Measurements from ENCODE around the gene LRRC74B.
A peak's percentile ranks its signal among the peaks of the same experiment; 100 is the strongest.
"Not testable (repeated sequence)": the region's sequence is repeated elsewhere in the genome, so short reads cannot be mapped to it uniquely, and the experiment has no call there.

The LRRC74B gene

GRCh38 chr22:21077884-21078508, 32.2 kb downstream of the LRRC74B start:
- no peak for DNase-seq (ENCODE audit: low spot score)

DNA sequence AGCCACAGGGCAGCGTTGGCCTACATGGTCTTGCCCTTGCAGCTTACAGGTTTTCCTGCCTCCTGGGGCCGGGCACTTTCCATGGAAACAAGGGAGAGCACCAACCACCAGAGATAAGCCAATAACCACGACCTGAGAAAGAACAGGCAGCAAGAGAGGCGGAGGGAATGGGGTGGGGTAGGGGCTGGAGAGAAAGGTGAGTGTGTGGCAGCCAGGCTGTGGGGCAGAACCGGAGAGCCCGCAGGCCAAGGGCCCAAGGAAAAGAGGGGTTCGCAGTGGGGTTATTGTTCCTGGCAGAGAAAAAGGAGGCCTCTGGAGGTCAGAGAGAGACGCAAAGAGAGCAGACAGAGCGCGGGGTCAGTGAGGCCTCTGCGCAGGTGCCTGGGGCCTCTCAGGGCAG, 33.2 kb downstream of the LRRC74B start:
- DNase-seq (ENCODE audit: low spot score): no peak

- DNase-seq (ENCODE audit: low spot score): no peak
Observed at GRCh38 chr22:21079493-21079892, 33.7 kb downstream of the LRRC74B start.

GRCh38 chr22:21080435-21081137, 34.8 kb downstream of the LRRC74B start:
- no peak for DNase-seq (ENCODE audit: low spot score)

GRCh38 chr22:21082248-21082647, 36.5 kb downstream of the LRRC74B start:
- DNase-seq (ENCODE audit: low spot score): no peak

- DNase-seq (ENCODE audit: low spot score): no peak
Observed at GRCh38 chr22:21087119-21087518, 41.4 kb downstream of the LRRC74B start.

DNA sequence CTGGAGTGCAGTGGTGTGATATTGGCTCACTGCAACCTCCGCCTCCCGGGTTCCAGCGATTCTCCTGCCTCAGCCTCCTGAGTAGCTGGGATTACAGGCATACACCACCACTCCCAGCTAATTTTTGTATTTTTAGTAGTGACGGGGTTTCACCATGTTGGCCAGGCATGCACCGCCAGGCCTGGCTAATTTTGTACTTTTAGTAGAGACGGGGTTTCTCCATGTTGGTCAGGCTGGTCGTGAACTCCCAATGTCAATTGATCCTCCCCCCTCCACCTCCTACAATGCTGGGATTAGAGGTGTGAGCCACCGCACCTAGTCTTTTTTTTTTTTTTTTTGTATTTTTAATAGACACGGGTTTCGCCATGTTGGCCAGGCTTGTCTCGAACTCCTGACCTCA, 42.2 kb downstream of the LRRC74B start:
- DNase-seq (ENCODE audit: low spot score): not testable (repeated sequence)

- not testable (repeated sequence) for DNase-seq (ENCODE audit: low spot score)
Observed at GRCh38 chr22:21091220-21091619, 45.5 kb downstream of the LRRC74B start.

- no peak for DNase-seq (ENCODE audit: low spot score)
Observed at GRCh38 chr22:21092797-21093554, 47.2 kb downstream of the LRRC74B start.

- not testable (repeated sequence) for DNase-seq (ENCODE audit: low spot score)
Observed at GRCh38 chr22:21093555-21094137, 47.9 kb downstream of the LRRC74B start.

DNA sequence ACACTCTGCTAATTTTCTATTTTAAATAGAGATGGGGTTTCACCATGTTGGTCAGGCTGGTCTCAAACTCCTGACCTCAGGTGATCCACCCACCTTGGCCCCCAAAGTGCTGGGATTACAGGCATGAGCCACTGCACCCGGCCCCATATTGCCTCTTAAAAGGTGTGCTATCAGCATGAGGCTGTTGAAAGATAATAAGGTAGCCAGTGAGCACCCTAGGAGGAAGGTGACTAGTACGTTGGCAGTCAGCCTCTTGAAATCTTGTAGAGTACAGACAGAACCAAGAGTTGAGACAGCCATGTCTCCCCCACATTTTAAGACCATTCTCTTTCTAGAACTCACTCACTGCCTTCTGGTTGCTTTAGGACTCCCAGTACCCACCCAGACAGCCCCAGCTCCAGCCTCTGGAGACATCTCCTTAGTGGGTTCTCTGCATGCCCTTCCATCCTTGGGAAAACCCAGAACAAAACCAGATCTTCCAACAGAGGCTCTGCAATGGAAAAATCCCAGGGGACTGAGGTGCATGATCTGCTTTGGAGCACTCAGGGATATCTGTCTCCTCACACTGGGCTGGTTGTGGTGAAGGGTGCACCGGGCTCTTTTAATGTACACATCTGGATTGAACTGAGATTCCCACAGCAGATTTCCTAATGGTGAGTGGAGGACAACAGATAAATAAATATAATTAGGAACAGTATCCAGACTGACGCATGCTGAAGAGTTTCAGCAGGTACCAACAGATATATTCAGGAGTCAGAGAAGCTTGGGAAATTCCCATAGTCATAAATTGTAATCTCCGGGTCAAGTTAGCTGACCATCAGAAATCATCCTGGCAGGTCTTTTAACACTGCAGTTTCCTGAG, 49.4 kb downstream of the LRRC74B start:
- DNase-seq (ENCODE audit: low spot score): no peak

DNA sequence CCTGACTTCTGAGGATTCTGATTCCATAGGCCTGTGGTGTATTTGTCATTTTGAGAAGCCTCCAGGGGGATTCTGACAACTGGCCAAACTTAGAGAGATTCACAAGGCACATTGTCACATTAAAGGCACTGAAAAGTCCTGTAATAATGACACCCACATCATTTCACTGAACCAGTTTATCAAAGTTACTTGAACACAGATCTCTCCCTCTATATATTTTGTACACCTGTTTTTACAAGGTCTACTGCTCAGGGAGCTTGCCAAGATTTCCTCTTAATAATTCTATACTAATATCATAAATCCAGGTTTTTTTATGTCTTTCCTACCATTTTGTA, 50.0 kb downstream of the LRRC74B start:
- no peak for DNase-seq (ENCODE audit: low spot score)

- not testable (repeated sequence) for DNase-seq (ENCODE audit: low spot score)
Observed at GRCh38 chr22:21096878-21097277, 51.1 kb downstream of the LRRC74B start.

DNA sequence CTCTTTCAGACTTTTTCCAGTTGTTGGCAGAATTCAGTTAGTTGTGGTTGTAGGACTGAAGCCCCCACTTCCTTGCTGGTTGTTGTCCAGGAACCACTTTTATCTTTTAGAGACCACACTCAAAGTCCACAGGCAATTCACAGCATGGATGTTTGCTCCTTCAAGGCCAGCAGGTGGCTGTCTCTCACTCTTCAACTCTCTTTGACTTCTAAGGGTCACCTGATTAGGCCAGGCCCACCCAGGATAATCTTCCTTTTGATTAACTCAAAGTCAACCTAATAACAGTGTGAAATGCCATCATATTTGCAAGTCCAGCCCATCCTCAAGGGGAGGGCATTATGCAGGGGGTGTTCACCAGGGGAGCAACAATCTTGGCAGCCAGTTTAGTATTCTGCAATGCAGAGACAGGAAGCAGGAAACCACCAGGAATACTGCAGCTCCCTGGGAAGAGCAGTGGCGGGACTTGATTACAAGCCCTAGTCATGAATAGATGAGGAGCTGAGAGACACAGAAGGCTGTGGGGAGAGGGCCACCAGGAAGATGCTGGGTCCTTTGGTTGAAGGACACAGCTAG, 52.4 kb downstream of the LRRC74B start:
- DNase-seq (ENCODE audit: low spot score): no peak

- DNase-seq (ENCODE audit: low spot score): no peak
Observed at GRCh38 chr22:21099578-21099977, 53.8 kb downstream of the LRRC74B start.

GRCh38 chr22:21100149-21101032, 54.6 kb downstream of the LRRC74B start:
- DNase-seq (ENCODE audit: low spot score): no peak

DNA sequence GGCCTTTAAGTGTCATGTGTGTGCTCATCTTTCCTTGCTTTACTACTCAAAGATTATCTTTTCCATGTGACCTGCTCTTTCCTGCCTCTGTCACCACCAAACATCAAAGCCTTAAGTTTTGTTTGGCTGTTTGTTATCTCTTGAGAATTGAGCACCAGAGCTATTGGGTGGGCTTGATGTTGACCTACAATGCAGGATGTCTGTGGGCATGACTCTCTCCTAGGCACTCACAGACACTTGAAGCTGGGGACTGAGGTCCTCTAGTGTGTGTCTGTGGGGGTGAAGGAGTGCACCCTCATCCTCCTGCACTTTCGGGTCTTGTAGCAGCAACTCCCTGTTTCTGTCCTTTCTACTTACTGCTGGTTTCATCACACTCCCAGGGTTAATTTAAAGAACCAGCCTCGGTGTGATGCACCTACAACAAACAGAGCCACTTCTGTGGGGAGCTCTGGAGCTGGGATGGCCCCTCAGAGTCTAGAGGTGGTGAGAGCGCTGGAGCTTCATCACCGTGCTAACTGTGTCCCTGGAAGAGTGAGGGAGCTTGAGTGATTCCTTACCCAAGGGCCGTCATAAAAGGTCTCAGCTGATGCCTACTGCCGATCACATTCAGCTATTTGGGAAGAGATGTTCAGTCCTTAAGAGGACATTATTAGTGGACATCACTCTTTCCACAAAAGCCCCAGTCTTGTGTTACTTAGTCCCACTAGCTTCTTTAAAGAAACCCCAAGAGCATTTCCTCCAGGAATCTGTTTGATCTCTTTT, 56.3 kb downstream of the LRRC74B start:
- no peak for DNase-seq (ENCODE audit: low spot score)

DNA sequence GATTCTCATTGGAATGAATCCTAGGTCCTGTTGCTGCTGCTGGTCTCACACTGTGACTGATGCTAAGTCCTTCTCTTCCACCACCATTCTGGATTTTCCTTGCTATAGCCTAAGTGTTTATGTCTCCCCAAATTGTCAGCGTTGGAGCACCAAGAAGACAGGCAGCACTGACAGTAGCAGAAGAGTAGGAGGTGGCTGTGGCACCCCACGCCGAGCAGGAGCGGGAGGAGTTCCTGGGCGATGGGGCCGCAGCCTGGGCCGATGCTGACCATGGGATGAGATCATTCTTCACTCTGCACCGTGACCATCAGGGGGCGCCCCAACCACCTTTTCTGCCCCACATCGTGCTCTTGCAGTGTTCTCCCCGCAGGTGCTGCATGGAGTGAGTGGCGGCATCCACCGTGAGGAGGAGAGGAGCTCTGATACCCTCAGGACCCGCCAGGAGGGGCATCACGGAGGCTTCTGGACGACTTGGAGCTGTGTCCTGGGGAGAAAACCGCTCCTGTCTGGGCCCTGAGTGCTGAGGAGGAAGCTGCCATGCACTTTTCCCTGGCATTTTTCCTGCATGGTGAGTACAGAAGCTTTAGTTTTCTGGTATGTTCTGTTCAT, 57.0 kb downstream of the LRRC74B start:
- DNase-seq (ENCODE audit: low spot score): peak; percentile 61

DNA sequence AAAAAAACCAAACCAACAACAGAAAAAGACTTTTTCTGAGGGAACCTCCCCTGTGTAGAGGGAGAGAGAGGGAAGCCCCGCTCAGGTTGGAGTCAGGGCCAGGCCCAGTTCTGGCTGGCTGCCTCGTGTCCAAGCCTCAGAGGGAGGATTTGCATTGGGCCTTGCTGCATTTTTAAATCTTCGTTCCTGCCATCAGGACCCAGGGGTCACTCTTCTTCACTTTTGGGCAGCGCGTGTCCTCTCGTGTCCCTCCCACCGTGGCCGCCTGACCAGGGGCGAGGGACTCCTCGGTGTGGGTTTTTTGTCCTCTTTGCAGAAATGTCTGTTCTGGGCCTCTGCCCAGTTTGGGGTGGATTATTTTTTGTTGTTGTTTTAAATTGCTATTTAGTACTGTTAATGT, 57.9 kb downstream of the LRRC74B start:
- no peak for DNase-seq (ENCODE audit: low spot score)

Measured in CD4-positive, alpha-beta T cell treated with Interleukin-6 at 100 ng/mL for 8 hours (primary cell).